GM12892 (cell line): ENCODE measurements around the gene FAM120A.
"Not testable (repeated sequence)": the region's sequence is repeated elsewhere in the genome, so short reads cannot be mapped to it uniquely, and the experiment has no call there.

ENCODE experiments used
- DNase-seq: peaks from one replicate; pipeline ENCODE4 v3.0.0; 2011; ENCODE audit not compliant: insufficient read length
- FAIRE-seq: peaks from 2 replicates; lab custom pipeline; 2011; peaks lifted over from hg19 to GRCh38; lab: Jason Lieb, UNC
- POLR2A ChIP-seq: IDR thresholded peaks from 2 replicates; pipeline ENCODE4 v1.6.1; 2011; ENCODE audit warnings: low read depth, low read length, control low read depth
- POLR2AphosphoS5 ChIP-seq: IDR thresholded peaks from 2 replicates; pipeline ENCODE4 v1.6.1; 2011; ENCODE audit warnings: low read depth, low read length, control low read depth
- TAF1 ChIP-seq: IDR thresholded peaks from 2 replicates; pipeline ENCODE4 v1.6.1; 2011; ENCODE audit warnings: low read depth, mild to moderate bottlenecking, control low read depth, low read length, borderline replicate concordance

The FAM120A gene

DNA sequence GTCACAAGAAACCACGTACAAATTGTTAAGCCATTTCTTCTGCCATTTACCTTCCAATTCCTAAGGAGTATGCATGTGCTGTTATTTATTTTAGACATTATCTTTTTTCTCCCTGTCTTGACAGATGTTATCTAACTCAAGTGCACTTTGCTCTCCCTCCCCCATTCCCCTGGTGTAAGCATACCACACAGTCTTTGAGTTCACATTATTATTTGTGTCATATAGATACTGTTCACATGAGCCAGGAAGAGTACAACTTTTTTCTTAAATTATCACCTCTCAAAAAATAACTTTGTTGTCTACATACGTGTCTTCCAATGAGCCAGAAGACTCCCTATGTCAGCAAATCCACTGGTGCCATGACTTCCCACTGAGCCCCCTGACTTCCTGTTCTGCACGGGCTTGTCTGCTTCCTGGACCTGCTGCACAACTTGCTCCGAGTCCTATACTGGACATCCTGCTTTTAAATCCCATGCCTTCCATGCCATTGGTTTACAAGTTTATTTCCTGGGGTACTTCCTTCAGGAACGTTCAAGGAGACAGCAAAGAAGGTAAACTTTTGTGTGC, 19.9 kb upstream of the FAM120A start:
- FAIRE-seq, result no peak
- TF ChIP-seq POLR2A (no peak), POLR2AphosphoS5 (no peak), TAF1 (no peak)
- no peak for DNase-seq

DNA sequence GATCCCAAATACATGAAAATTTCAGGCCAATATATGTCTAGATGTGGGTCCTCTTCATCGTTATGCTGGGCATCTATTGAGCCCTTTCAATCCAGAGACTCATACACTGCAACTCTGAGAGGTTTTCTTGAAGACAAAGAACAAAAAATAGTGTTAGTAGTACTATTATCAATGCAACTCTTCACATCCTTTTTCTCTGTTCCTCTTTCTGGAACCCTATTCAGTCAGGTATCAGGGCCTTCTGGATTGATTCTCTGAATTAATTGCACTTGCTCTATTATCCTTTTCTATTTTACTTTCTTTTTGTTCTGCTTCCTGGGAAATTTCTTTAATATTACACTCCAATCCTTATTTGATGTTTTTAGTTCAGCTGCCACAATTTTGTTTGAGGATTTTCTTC, 18.5 kb upstream of the FAM120A start:
- DNase-seq, result no peak
- TF ChIP-seq POLR2A (no peak), TAF1 (no peak), POLR2AphosphoS5 (no peak)
- FAIRE-seq, result no peak

DNA sequence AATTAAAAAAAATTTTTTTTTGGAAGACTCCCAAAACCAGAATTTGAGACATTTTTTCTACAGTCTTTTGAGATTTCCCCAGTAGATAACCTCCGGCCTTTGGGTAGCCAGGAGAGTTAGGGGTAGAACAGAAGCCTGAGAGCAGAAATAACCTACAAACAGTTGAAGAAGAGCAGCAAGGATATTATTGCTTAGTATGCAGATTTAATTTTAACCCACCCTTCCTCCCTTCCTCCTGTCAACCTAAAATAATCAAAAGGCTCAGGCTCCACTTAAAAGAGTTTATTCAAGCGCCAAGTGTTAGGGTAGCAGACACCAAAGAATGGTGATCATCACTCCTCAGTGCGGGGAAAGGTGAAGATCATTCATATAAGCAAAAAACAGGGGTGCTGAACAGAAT, 17.4 kb upstream of the FAM120A start:
- TF ChIP-seq TAF1 (no peak), POLR2A (no peak)
- no peak for DNase-seq
- FAIRE-seq, result no peak

DNA sequence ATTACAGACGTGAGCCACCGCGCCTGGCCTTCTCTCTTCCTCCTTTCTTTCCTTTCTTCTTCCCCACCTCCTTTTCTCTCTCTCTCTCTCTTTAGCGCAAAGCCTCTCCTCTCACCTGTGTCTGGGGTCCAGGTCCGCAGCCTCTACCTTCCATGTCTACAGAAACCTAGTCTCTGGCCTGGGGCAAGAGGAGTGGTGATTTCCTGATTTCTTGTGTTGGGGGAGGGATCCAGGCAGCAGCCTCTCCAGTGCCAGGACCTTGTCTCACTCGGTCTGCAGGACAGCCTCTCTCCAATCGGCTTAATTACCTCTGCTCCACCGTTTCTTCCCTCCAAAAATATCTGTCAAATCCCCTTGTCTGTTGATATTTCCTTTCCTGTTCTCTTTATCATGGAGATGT, 16.1 kb upstream of the FAM120A start:
- no peak for TF ChIP-seq POLR2A
- no peak for TF ChIP-seq POLR2AphosphoS5
- TF ChIP-seq TAF1, result no peak
- DNase-seq, result no peak
- FAIRE-seq, result no peak

DNA sequence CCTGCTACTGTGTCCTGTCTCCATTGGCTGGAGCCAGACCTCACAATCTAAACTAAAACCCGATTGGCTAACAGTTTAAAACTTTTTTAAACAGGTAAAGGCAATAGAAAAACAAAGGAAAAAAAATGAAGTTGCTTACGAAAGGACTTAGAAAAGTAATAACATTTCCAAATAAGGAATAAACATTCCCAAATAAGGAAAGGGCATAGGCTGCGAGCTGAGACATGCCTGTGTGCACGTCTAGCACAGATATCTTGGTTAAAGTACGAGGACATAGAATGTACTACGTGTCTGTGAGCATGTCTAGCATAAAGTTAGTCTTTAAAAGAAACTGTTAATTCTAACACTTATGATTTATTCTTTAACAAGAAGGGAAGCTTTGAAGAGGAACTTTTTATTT, 15.3 kb upstream of the FAM120A start:
- FAIRE-seq, result no peak
- no peak for DNase-seq
- TF ChIP-seq POLR2AphosphoS5 (no peak), TAF1 (no peak), POLR2A (no peak)

DNA sequence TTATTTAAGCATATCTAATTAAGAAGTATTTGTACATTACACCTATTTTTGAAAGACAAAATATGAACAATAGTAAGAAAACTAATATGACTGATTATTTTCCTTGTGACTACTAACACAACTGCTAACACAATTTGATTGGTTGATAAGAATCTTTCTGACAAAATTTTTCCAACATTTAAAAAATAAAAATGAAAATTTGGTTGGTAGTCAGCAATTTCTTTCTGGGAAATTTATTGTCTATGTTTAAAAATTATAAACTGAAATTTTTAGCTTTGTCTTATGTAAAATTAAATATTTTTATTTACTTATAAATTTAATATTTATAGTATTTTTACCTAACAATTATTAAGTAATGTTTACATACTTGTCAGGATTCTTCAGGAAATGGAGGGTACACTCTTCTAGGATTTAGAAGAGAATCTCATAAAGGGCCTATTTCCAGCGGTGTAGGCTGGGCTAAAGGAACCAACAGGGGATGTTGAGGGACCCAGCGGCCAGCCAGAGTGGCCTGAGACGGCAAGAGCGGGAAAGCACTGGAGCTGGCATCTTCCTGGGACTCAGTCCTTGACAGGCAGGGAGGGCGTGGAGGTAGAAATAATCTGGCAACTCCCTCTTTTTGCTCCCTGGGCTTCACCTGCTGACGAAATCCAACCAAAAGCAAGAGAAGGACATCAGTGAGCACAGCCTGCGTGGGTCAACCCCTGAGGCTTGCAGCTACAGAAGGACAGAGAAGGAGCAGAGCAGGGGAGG, 14.7 kb upstream of the FAM120A start:
- FAIRE-seq, result no peak
- TF ChIP-seq POLR2A (no peak), POLR2AphosphoS5 (no peak), TAF1 (no peak)
- DNase-seq, result no peak

DNA sequence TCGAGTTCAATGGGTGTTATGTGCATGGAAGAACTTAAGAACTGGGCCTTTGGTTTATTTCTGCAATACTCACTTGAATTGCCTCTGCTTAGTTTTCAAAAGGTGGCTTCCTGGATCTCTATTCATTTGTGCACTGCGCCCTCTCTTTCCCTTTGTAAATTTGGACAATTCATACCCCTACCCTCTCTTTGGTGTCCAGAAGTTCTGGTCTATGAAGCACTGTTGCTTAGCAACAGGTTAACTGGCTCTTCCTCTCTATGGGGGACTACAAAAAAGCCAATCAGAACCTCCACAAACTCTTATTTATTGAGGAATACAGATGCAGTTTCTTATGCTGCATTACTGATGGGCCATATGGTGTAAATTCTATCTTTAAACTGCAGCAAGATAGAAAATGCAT, 13.5 kb upstream of the FAM120A start:
- no peak for DNase-seq
- FAIRE-seq, result no peak
- TF ChIP-seq POLR2AphosphoS5 (no peak), TAF1 (no peak), POLR2A (no peak)

DNA sequence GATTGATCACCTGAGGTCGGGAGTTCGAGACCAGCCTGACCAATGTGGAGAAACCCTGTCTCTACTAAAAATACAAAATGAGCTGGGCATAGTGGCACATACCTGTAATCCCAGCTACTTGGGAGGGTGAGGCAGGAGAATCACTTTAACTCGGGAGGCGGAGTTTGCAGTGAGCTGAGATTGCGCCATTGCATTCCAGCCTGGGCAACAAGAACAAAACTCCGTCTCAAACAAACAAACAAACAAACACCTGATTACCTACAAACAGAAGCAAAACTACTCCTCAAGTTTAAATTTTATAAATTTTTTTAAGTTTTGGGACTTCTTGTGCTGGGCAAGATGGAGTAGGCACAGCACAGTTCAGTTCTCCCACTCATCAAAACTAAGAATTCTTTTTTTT, 12.2 kb upstream of the FAM120A start:
- DNase-seq, FAIRE-seq: not testable (repeated sequence)

DNA sequence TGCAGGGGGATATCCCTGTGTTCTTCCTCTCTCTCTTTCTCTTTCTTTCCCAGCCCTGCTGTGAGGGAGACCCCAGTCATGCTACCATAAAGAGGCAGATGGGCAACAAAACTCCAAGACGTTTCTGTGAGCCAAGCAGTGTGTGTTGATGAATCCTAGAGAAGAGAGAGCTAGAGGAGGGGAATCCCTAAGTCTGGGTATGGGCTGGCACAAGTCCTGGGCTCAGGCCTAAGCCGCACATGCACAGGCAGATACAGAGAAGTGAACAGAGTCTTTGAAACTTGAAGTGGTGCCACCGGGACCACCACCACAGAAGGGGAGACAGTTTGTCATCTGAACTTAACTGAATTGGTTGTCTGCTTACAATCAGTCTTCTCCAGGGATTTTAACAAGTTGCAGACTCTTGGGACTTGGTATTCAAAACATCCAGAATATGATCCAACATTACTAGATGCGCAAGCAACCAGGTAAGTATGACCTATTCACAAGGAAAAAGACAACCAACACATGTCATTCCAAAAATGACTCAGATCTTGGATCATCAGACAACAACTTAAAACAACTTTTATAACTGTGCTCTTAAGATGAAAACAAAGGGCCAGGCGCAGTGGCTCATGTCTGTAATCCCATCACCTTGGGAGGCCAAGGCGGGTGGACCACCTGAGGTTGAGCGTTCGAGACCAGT, 10.4 kb upstream of the FAM120A start:
- DNase-seq (no peak), FAIRE-seq (no peak)
- TF ChIP-seq POLR2A, result no peak
- no peak for TF ChIP-seq TAF1
- no peak for TF ChIP-seq POLR2AphosphoS5

DNA sequence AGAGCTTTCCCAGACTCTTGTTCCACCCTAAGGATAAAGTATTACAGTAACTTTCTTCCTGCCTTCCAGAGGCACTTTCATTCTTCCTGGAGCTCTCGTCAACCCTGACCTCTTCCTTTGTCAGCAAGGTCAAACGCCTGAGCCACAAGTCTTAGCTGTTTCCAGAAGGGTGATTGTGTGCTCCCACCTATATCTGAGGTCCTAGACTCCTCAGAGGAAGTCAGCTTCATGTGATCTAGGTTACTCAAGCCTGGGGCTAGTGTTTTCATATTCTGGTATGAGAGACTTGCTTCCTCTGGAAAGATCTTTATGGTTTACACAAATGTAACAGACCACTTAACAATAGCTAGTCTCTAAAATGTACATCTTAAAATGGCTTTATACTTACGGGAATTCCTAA, 5.4 kb upstream of the FAM120A start:
- no peak for DNase-seq
- FAIRE-seq, result no peak
- TF ChIP-seq POLR2AphosphoS5 (no peak), POLR2A (no peak), TAF1 (no peak)

DNA sequence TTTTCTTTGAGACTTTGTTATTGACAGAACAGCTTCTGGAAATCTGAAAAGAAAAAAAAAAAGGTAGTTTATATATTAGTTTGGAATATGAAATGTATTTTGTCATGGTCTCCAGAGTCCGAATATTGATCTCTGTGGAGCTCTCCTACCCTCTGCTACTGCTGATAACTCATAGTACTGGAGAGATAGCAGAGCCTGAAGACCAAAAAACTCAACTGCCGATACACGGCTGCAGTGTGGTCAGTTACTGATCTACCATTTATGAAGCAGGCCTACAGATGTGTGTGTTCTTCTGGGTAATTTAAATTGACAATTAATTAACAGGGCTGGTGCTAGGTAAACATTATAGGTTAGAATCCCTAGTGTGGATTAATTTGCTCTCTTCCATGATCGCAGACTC, 3.8 kb upstream of the FAM120A start:
- FAIRE-seq (no peak), DNase-seq (no peak)
- TF ChIP-seq POLR2A (no peak), POLR2AphosphoS5 (no peak), TAF1 (no peak)
